Stimulated activated CD8-positive, alpha-beta memory T cell treated with anti-CD3 and anti-CD28 coated beads, Interleukin-15, amount 100 ng/mL, for 48 hours (primary cell): ENCODE data around the gene PTH1R.
"Not testable (repeated sequence)": the region's sequence is repeated elsewhere in the genome, so short reads cannot be mapped to it uniquely, and the experiment has no call there.

ENCODE experiments used
- DNase-seq, 2 donors: peaks; one replicate each; pipeline ENCODE4 v3.0.0-alpha.2; 2020; ENCODE audit warnings: low read depth in 2 of 2

The PTH1R gene

DNA sequence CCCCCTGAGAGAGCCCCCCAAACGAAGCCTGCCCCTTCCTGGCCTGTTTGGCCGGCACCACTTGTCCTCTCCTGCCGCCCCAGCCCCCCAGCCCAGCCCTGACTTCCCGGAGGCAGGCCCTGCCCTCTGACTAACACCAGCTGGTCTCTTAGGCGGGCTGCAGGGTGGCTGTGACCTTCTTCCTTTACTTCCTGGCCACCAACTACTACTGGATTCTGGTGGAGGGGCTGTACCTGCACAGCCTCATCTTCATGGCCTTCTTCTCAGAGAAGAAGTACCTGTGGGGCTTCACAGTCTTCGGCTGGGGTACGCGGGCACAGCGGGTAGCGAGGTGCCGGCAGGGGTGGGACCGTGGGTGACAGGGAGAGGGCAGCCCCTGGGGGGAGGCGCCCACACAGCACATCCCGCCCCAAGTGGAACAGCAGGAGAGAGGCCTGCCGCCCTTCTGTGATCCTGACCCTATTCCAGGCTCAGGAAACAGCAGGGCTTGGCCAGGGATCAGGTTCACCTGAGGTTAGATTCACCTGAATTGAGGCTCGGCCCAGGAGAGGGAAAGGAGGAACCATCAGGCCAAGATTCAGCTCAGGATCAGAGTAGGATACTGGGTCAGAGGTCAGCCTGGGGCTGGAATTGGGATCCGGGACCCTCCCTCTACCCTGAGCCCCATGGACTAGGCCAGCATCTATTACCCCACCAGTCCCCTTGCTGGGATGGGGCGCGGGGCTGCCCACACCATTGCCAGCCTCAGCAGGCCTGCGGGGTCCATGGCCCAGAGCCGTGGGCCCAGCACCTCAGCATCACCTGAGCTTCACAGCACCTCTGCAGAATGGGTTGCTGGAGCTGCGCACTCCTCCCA is 21.9 kb downstream of the PTH1R start:
- DNase-seq: no peak

GRCh38 chr3:46900007-46900292 is 22.4 kb downstream of the PTH1R start:
- DNase-seq: no peak

- no peak for DNase-seq
Observed at GRCh38 chr3:46900356-46900755, 22.8 kb downstream of the PTH1R start.

- DNase-seq: no peak
Observed at GRCh38 chr3:46901061-46901460, 23.5 kb downstream of the PTH1R start.

- no peak for DNase-seq
Observed at GRCh38 chr3:46901591-46902187, 24.2 kb downstream of the PTH1R start.

DNA sequence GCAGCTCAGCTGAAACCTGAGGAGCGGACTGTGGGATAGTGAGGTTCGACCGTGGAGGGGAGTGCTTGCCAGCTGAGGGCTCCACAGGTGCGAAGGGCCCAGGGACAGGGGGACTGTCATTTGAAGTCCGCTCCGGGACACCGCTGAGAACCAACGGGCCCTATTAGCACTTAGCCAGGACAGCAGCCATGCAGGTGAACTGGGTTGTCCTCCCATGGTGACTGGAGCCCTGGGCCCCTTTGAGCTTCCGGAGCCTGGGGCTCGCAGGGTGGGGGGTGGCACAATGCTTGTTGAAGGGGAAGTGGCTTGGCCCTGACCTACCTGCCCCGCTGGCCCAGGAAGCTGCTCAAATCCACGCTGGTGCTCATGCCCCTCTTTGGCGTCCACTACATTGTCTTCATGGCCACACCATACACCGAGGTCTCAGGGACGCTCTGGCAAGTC is 24.7 kb downstream of the PTH1R start:
- DNase-seq: no peak

GRCh38 chr3:46903341-46904302 is 26.1 kb downstream of the PTH1R start:
- no peak for DNase-seq

GRCh38 chr3:46904303-46905212 is 27.0 kb downstream of the PTH1R start:
- DNase-seq: no peak

GRCh38 chr3:46905213-46905560 is 27.7 kb downstream of the PTH1R start:
- DNase-seq: no peak

DNA sequence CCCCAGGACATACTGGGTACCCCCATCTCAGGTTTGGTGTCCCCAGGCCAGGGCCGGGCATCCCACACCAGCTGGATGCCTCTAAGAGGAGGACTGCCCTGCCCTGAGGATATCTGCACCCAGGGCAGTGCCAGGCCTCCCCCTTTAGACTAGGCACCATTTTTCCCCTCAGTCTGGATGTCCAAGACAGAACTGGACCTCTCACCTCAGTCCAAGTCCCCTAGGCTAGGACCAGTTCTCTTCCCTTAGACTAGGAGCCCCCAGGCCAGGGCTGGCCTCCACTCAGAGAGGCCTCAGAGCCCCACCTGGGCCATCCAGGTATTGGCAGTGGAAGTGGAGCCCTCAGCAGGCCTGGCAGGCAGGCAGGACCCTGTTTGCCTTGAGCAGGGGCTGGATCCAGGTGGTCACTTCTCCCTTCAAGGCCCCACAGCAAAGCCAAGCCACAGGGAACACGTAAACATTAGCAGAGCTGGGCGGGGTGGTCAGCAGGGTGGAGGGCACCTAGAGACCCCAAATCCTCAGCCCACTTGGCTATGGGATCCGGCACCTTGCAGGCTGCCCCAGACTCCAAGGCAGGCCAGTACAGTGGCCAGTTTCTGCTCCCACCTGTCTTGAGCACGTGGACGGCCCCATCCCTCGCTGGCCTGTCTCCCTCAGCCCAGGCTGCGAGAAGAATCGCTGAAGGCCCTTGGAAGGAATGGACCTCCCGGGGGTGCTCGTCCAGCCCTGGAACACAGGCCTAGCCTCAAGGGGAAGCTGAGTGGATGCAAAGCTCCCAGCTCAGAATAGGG is 28.3 kb downstream of the PTH1R start:
- DNase-seq: no peak

DNA sequence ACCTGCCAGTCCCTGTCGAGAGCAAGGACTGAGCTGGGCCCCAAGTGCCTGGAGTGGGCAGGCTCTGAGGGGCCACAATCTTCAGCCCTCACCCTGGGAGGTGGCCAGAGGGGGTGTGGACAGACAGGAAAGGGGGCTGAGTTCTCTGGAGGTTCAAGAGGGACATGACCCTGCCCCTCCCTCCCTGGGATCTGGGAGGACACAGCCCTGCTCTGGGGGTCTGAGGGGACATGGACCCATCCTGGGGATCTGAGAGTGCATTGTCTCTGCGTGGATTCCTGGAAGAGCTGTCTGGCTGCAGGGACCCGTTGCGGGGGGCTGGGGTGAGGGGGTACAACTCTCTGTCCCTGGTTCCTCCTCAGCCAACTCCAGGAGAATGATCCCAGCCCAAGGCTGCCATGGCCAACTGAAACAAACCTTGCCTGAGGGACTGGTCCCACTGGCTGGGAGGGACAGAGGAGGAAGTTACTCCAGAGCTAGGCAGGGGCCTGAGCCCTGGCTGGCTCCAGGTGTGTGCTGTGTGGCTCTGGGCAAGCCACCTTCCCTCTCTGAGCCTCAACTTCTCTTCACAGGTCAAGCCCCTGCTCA is 29.0 kb downstream of the PTH1R start:
- no peak for DNase-seq

DNA sequence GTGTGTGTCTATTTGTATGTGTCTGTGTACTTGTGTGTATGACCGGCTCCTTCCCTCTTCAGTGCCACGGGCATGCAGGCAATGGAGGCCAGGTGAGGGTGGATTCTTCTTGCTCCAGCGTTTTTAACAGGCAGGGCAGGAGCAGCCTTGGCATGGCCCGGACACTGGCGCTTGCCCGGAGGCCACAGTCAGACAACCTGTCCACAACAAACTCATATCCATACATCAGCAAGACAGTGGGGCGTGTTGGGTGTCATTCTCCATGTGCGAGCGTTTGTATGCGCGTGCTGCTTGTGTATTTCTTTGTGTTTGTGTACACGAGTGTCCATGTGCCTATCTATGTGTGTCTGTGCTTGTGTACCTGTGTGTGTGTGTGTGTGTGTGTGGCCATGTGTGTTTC is 29.8 kb downstream of the PTH1R start:
- no peak for DNase-seq

DNA sequence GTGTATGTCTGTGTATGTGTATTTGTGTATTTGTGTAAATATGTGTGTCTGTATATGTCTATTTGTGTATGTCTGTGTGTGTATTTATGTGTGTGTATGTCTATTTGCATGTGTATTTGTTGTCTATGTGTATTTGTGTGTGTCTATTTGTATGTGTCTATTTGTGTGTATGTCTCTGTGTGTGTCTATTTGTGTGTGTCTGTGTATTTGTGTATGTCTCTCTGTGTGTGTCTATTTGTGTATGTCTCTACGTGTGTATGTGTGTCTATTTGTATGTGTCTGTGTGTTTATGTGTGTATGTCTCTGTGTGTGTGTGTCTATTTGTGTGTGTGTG is 30.4 kb downstream of the PTH1R start:
- DNase-seq: no peak

GRCh38 chr3:46908294-46908985 is 30.9 kb downstream of the PTH1R start:
- DNase-seq: no peak

- no peak for DNase-seq
Observed at GRCh38 chr3:46908986-46909534, 31.5 kb downstream of the PTH1R start.

DNA sequence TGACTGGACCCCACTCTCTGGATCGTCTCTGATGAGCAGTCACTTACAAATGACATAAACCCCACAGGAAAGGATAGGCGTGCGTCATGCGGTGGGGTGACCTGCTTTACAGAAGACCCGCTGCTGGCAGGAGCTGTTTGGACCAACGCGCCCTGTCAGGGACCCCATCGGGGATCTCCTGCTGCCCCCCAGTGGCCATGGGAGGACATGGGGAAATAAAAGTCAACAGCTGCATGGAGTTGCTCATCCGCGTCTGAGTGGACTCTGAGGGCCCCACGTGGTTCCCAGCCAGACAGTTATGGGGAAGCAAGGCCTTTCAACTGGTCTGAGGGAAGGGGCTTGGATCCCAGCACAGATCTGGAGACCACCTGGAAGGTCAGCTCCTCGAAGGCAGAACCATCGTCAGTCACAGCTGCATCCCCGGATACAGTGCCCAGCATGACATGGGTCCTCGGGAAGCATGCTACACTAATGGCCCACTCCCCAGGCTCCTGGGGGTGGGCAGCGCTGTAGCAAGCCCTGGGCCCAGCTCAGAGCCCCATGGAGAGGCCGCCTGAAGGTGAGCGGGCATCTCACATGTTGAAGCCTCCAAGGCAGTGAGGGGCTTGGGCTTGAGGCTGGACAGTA is 32.1 kb downstream of the PTH1R start:
- DNase-seq: peak; percentile 70

DNA sequence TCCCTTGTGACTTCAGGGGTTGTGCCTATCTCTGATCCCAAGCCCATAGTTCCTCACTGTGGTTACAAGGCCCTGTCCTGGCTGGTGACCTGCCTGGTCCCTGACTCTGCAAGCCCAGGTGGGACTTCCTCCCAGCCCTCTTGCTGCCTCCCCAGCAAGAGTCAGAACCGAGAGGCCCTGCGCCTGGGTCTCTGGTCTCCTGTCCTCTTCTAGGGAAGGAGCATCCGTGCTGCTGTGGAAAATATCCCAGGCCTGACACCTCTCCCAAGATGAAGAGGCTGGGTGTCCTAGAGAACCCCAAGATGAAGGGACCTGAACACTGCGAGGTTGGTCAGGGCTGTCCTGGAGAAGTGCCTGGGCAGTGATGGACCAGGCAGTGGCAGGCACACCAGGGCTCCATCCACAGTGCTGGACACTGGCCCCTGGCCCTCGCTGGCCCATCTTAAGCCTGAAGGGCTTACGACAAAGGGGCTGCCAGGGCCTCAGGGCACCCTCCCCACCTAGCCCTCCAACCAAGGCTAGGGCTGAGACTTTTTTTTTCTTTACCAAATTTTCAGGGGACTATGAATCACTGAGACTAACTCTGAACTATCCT is 32.7 kb downstream of the PTH1R start:
- DNase-seq: no peak

DNA sequence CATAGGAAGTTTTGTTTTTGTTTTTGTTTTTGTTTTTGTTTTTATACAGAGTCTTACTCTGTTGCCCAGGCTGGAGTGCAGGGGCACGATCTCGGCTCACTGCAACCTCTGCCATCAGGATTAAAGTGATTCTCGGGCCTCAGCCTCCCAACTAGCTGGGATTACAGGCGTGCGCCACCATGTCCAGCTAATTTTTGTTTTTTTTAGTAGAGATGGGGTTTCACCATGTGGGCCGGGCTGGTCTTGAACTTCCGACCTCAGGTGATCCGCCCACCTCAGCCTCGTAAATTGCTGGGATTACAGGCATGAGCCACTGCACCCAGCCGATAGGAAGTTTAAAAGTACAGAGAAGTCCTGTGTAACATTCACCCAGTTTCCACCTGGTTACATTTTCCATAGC is 33.4 kb downstream of the PTH1R start:
- DNase-seq: not testable (repeated sequence)

GRCh38 chr3:46912986-46913385 is 35.5 kb downstream of the PTH1R start:
- DNase-seq: no peak
